HG02840 (cell line): Measurements from ENCODE around the gene NECAB2.

Experiments used
- ATAC-seq: cut with Tn5 transposase; IDR thresholded peaks from one replicate; pipeline ENCODE4 v1.9.1; 2021; ENCODE audit warnings: mild to moderate bottlenecking, moderate library complexity, moderate number of reproducible peaks; ENCODE audit not compliant: unreplicated experiment, low FRiP score

NECAB2 gene

GRCh38 chr16:84040823-84041820 lies 73.1 kb downstream of the NECAB2 start:
- ATAC-seq: no peak

GRCh38 chr16:84041881-84042280 lies 73.8 kb downstream of the NECAB2 start:
- ATAC-seq: no peak

- no peak for ATAC-seq
Measured at GRCh38 chr16:84042308-84042878, 74.3 kb downstream of the NECAB2 start, which contains the start of gene SLC38A8. TSS of gene SLC38A8 (minus strand) at chr16:84042795. CDS start at chr16:84042157, 638 bp downstream.

- ATAC-seq: no peak
Measured at GRCh38 chr16:84042879-84043485, 74.9 kb downstream of the NECAB2 start.

GRCh38 chr16:84043486-84044117 lies 75.6 kb downstream of the NECAB2 start:
- no peak for ATAC-seq

- ATAC-seq: no peak
Measured at GRCh38 chr16:84044118-84044488, 76.1 kb downstream of the NECAB2 start.

GRCh38 chr16:84045001-84045817 lies 77.2 kb downstream of the NECAB2 start:
- ATAC-seq: no peak

- no peak for ATAC-seq
Measured at GRCh38 chr16:84045818-84046470, 77.9 kb downstream of the NECAB2 start.

- ATAC-seq: no peak
Measured at GRCh38 chr16:84047206-84047605, 79.2 kb downstream of the NECAB2 start.

GRCh38 chr16:84047626-84048025 lies 79.6 kb downstream of the NECAB2 start:
- ATAC-seq: no peak

GRCh38 chr16:84048270-84048669 lies 80.2 kb downstream of the NECAB2 start:
- no peak for ATAC-seq

GRCh38 chr16:84048871-84049270 lies 80.8 kb downstream of the NECAB2 start:
- no peak for ATAC-seq

- ATAC-seq: no peak
Measured at GRCh38 chr16:84049403-84050060, 81.5 kb downstream of the NECAB2 start.

- ATAC-seq: no peak
Measured at GRCh38 chr16:84050316-84050715, 82.3 kb downstream of the NECAB2 start.

GRCh38 chr16:84052071-84052622 lies 84.1 kb downstream of the NECAB2 start:
- no peak for ATAC-seq
